BLaER1 treated with 17β-estradiol and CSF1 and Interleukin-3, amounts not matched to agents 10 nM and 100 nM (cell line): Measurements from ENCODE around the gene FCHSD2.

Experiments used
- H3K27ac ChIP-seq, 11 experiments: shearing (Covaris generic); formaldehyde crosslinking; 2 replicates each; pipeline ENCODE4 v1.8.1; 2022
- H3K27me3 ChIP-seq, 11 experiments: shearing (Covaris generic); formaldehyde crosslinking; 2 replicates each; pipeline ENCODE4 v1.8.1; 2022
- H3K36me3 ChIP-seq, 11 experiments: shearing (Covaris generic); formaldehyde crosslinking; 2 replicates each; pipeline ENCODE4 v1.8.1; 2022
- H3K4me1 ChIP-seq, 10 experiments: shearing (Covaris generic); formaldehyde crosslinking; 2 replicates each; pipeline ENCODE4 v1.8.1; 2022
- H3K4me2 ChIP-seq, 11 experiments: shearing (Covaris generic); formaldehyde crosslinking; 2 replicates each; pipeline ENCODE4 v1.8.1; 2022
- H3K4me3 ChIP-seq, 10 experiments: shearing (Covaris generic); formaldehyde crosslinking; 2 replicates each; pipeline ENCODE4 v1.8.1; 2022
- H3K9ac ChIP-seq, 11 experiments: shearing (Covaris generic); formaldehyde crosslinking; 2 replicates each; pipeline ENCODE4 v1.8.1; 2022
- H3K9me3 ChIP-seq, 11 experiments: shearing (Covaris generic); formaldehyde crosslinking; replicated peaks in 1 of 11; 2 replicates each; pipeline ENCODE4 v1.8.1; 2022
- H4K20me1 ChIP-seq, 11 experiments: shearing (Covaris generic); formaldehyde crosslinking; 2 replicates each; pipeline ENCODE4 v1.8.1; 2022
- Cebpa-rat ChIP-seq, 11 experiments: shearing (Covaris generic); IDR thresholded peaks; 2 replicates each; pipeline ENCODE4 v1.8.1; 2022

FCHSD2 gene

DNA sequence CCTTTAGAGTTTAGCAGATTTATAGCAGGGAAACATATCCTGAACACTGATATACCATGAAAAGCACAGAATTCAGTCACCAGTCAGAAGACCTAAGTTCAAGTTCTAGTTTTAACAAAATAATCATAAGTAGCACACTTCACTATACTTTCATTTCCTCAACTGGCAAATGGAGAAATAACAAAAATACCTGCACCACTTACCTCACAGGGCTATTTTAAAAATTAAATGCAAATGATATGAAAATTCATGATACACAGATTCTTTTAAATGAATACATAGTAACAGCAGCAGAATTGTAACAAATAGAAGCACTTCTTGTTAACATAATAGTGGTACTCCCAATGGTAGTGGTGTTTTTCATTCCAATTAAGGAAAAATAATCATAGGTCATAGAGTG is 139.0 kb downstream of the FCHSD2 start:
- Histone ChIP-seq H3K4me3 (no peak overlapping the region), H3K4me2 (peak overlapping the region in 2 of 11 experiments; percentile 5 to 41; a peak in 2 of 22 replicates), H3K27me3 (no peaks in the 10 kb centered on the region), H3K36me3 (peaks cover 24 to 92% (median 50%) of the 10 kb centered on the region in 11 experiments; a peak in 21 of 22 replicates), H3K9me3 (peaks cover 0 to 7% (median 0%) of the 10 kb centered on the region in 11 experiments; a peak in 2 of 22 replicates), H4K20me1 (peaks cover 0 to 74% (median 0%) of the 10 kb centered on the region in 11 experiments; a peak in 6 of 22 replicates), H3K27ac (no peak overlapping the region), H3K9ac (no peak overlapping the region), H3K4me1 (peaks cover 0 to 54% (median 0%) of the 10 kb centered on the region in 10 experiments; a peak in 5 of 20 replicates)
- no peak for TF ChIP-seq Cebpa-rat (IDR thresholded peaks at IDR 0.05)

DNA sequence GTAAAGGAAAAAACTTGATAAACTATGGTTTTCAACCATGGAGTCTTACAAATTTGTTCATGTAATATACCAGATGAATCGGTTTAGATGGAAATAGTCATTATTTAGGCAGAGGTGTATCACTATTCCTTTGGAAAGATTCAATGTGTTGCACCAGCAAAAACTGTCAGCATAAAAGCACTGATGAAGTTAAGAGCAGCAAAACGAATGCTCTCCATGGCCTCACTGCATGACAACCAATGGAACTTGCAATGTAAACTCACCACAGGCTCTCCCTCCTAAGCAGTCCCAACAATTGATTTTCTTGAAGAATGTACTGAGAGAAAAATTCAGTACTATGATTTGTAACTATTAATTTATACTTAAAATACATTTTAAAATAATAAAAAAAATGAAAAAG is 139.9 kb downstream of the FCHSD2 start:
- H3K4me2 ChIP-seq = peak overlapping the region in 2 of 11 experiments; percentile 5 to 41; a peak in 3 of 22 replicates
- no peak overlapping the region; a peak in 1 of 22 replicates for H3K27ac ChIP-seq
- H3K4me1 ChIP-seq = peaks cover 0 to 56% (median 0%) of the 10 kb centered on the region in 10 experiments; a peak in 5 of 20 replicates
- no peak overlapping the region for H3K4me3 ChIP-seq
- no peaks in the 10 kb centered on the region for H3K27me3 ChIP-seq
- no peak for TF ChIP-seq Cebpa-rat (IDR thresholded peaks at IDR 0.05)
- H3K36me3 ChIP-seq = peaks cover 24 to 92% (median 42%) of the 10 kb centered on the region in 11 experiments; a peak in 21 of 22 replicates
- peaks cover 0 to 7% (median 0%) of the 10 kb centered on the region in 11 experiments; a peak in 2 of 22 replicates for H3K9me3 ChIP-seq
- H3K9ac ChIP-seq = no peak overlapping the region
- H4K20me1 ChIP-seq = peaks cover 0 to 70% (median 0%) of the 10 kb centered on the region in 11 experiments; a peak in 6 of 22 replicates

DNA sequence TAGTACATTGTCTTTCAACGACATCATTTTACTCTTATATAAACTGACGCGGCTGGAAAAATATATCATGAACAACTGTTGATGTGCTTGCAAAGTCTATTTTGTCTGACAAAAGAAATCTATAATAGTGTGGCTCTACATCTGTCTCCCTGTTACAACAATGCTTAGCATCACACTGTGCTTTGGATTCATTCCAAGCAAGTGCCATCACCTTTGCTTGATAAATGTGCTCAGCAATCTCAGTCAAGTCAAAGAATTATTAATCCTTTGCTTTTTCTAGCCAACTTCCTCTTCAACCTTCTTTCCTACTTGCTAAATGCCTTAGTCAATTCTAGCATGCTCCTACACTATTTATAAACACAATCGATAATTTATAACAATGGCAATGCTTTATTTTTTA is 140.5 kb downstream of the FCHSD2 start:
- Histone ChIP-seq H3K36me3 (peaks cover 22 to 92% (median 38%) of the 10 kb centered on the region in 11 experiments; a peak in 21 of 22 replicates), H3K9ac (no peak overlapping the region), H3K27me3 (no peaks in the 10 kb centered on the region), H3K4me3 (no peak overlapping the region), H4K20me1 (peaks cover 0 to 72% (median 0%) of the 10 kb centered on the region in 11 experiments; a peak in 6 of 22 replicates), H3K4me2 (peak overlapping the region in 2 of 11 experiments; percentile 5 to 41; a peak in 2 of 22 replicates), H3K27ac (no peak overlapping the region), H3K9me3 (peaks cover 0 to 7% (median 0%) of the 10 kb centered on the region in 11 experiments; a peak in 2 of 22 replicates), H3K4me1 (peaks cover 0 to 60% (median 0%) of the 10 kb centered on the region in 10 experiments; a peak in 5 of 20 replicates)
- no peak for TF ChIP-seq Cebpa-rat (IDR thresholded peaks at IDR 0.05)

DNA sequence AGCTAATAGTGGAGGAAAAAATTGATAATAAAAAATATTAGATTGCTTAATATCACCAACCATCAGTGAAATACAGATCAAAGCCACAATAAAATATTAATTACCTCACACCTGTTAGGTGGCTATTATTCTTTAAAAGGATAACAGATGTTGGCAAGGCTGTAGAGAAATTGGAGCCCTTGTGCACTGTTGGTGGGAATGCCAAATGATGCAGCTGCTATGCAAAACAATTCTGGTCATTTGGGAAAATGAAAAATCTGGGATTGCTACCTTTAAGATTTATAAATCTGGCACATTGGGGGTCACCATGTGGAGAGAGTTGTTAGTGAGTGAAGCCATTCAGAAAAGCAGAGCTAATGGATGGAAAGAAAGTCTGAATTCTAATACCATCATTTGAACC is 143.4 kb downstream of the FCHSD2 start:
- Histone ChIP-seq H4K20me1 (peaks cover 0 to 57% (median 0%) of the 10 kb centered on the region in 11 experiments; a peak in 4 of 22 replicates), H3K9ac (no peak overlapping the region), H3K27ac (no peak overlapping the region), H3K4me3 (no peak overlapping the region), H3K9me3 (peaks cover 0 to 12% (median 8%) of the 10 kb centered on the region in 11 experiments; a peak in 16 of 22 replicates), H3K36me3 (peaks cover 12 to 83% (median 35%) of the 10 kb centered on the region in 11 experiments), H3K4me1 (peaks cover 0 to 59% (median 0%) of the 10 kb centered on the region in 10 experiments; a peak in 5 of 20 replicates), H3K27me3 (no peaks in the 10 kb centered on the region), H3K4me2 (no peak overlapping the region)
- no peak for TF ChIP-seq Cebpa-rat (IDR thresholded peaks at IDR 0.05)

DNA sequence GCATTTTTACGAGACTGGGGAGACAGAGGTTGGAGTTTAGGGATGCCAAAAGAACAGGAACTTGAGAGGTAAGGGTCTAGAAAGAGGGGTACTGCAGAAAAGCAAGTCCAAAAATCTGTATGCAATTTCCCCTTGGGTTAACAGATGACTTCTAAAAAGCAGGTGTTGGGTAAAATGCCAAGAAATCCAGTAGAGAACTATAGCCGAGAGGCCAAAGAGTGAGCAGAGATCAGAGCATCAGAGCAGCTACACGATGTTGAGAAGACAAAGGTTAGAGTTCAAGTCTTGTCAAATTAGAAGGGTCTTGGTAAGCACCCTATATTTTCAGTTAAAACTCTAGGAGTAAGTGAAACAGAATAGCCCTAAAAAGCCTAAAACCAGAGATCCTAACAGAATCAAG is 145.2 kb downstream of the FCHSD2 start:
- H3K27me3 ChIP-seq = no peaks in the 10 kb centered on the region
- H3K9ac ChIP-seq = peak overlapping the region in 1 of 11 experiments; percentile 35; a peak in 1 of 22 replicates
- H3K4me1 ChIP-seq = peaks cover 0 to 42% (median 0%) of the 10 kb centered on the region in 10 experiments; a peak in 5 of 20 replicates
- peak overlapping the region in 2 of 11 experiments; percentile 8 to 38; a peak in 3 of 22 replicates for H3K4me2 ChIP-seq
- peaks cover 11 to 75% (median 35%) of the 10 kb centered on the region in 11 experiments for H3K36me3 ChIP-seq
- TF ChIP-seq Cebpa-rat (IDR thresholded peaks at IDR 0.05) = no peak
- peaks cover 0 to 13% (median 9%) of the 10 kb centered on the region in 11 experiments; a peak in 16 of 22 replicates for H3K9me3 ChIP-seq
- H4K20me1 ChIP-seq = peaks cover 0 to 45% (median 0%) of the 10 kb centered on the region in 11 experiments; a peak in 4 of 22 replicates
- H3K27ac ChIP-seq = no peak overlapping the region
- no peak overlapping the region for H3K4me3 ChIP-seq

DNA sequence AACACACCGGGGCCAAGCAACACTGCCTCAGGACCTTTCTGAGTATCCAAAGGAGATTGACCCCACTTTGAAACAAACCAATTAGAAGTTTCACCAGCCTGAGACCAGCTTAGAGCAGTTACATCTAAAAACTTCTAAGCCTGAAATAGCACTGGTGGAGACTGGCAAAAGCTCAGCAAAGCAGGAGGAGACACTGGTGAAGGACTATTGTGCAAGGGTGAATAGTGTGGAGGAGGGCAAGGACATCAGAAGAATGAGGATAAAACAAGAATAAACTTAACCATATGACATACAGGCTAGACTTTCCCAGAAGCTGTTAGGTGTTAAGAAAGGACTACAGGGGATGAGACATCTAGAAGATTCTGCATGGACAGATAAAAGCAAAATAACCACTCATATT is 152.4 kb downstream of the FCHSD2 start:
- Histone ChIP-seq H3K9me3 (peaks cover 0 to 11% (median 9%) of the 10 kb centered on the region in 11 experiments; a peak in 16 of 22 replicates), H4K20me1 (peaks cover 0 to 9% (median 0%) of the 10 kb centered on the region in 11 experiments; a peak in 5 of 22 replicates), H3K27me3 (no peaks in the 10 kb centered on the region), H3K4me2 (peak overlapping the region in 2 of 11 experiments; percentile 40 to 50; a peak in 4 of 22 replicates), H3K27ac (peak overlapping the region in 2 of 11 experiments; percentile 16 to 45; a peak in 2 of 22 replicates), H3K9ac (peak overlapping the region in 1 of 11 experiments; percentile 52; a peak in 2 of 22 replicates), H3K36me3 (peaks cover 29 to 63% (median 48%) of the 10 kb centered on the region in 11 experiments), H3K4me3 (no peak overlapping the region), H3K4me1 (peaks cover 0 to 63% (median 0%) of the 10 kb centered on the region in 10 experiments; a peak in 7 of 20 replicates)
- TF ChIP-seq Cebpa-rat (IDR thresholded peaks at IDR 0.05) = no peak

DNA sequence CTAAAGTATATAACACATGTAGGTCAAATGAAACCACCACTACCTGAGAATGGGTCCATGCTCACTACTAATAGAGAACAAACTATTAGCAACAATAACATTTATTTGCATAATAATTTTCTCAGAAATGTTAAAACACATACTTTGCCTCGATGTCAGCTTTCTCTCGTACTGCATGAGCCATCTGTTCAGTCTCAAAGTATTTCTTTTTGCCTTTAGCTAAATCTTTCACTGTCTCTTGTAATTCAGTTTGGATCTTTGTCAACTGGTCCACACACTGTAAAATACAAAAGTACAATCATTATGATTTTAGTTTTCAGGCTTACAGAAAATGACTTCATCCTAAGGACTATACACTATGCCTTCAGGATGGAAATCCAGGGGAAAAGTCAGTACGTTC is 153.3 kb downstream of the FCHSD2 start:
- no peak overlapping the region for H3K4me2 ChIP-seq
- peaks cover 0 to 2% (median 2%) of the 10 kb centered on the region in 11 experiments; a peak in 15 of 22 replicates for H3K9me3 ChIP-seq
- H3K9ac ChIP-seq = no peak overlapping the region
- H3K27me3 ChIP-seq = no peaks in the 10 kb centered on the region
- H3K4me1 ChIP-seq = peaks cover 0 to 68% (median 0%) of the 10 kb centered on the region in 10 experiments; a peak in 7 of 20 replicates
- H3K4me3 ChIP-seq = no peak overlapping the region
- no peak for TF ChIP-seq Cebpa-rat (IDR thresholded peaks at IDR 0.05)
- peaks cover 31 to 63% (median 48%) of the 10 kb centered on the region in 11 experiments for H3K36me3 ChIP-seq
- H3K27ac ChIP-seq = no peak overlapping the region
- peaks cover 0 to 9% (median 0%) of the 10 kb centered on the region in 11 experiments; a peak in 5 of 22 replicates for H4K20me1 ChIP-seq

DNA sequence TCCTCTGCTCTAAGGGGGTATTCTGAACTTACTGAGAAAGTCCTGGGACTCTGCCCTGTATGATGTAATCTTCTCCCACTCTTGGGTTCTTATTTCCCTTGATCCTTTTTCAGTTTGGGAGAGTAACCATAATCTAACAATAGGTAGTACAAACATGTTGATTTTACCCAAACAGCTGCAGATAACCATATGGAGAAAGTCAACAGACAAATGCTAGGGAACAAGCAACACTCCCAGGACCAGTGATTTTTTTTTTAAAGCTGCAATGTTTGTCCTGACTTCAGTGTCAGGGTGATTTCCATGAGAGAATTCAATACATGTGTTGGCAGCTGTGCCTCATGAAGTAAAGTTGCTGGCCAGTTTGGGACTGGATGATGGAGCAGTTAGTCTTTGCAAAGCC is 156.5 kb downstream of the FCHSD2 start:
- peaks cover 0 to 9% (median 0%) of the 10 kb centered on the region in 11 experiments; a peak in 5 of 22 replicates for H4K20me1 ChIP-seq
- H3K36me3 ChIP-seq = peaks cover 50 to 88% (median 72%) of the 10 kb centered on the region in 11 experiments
- H3K9ac ChIP-seq = peak overlapping the region in 2 of 11 experiments; percentile 9 to 23; a peak in 2 of 22 replicates
- H3K4me3 ChIP-seq = no peak overlapping the region
- H3K27me3 ChIP-seq = no peaks in the 10 kb centered on the region
- peak overlapping the region in 3 of 11 experiments; percentile 15 to 58 (median 49); a peak in 4 of 22 replicates for H3K27ac ChIP-seq
- H3K4me1 ChIP-seq = peaks cover 0 to 84% (median 3%) of the 10 kb centered on the region in 10 experiments; a peak in 10 of 20 replicates
- TF ChIP-seq Cebpa-rat (IDR thresholded peaks at IDR 0.05) = no peak
- peak overlapping the region in 3 of 11 experiments; percentile 10 to 61 (median 52); a peak in 5 of 22 replicates for H3K4me2 ChIP-seq
- no peaks in the 10 kb centered on the region for H3K9me3 ChIP-seq
